SK-N-SH treated with all-trans-retinoic acid at 6 μM for 48 hours (cell line): ENCODE results near the gene KRTAP5-4.

ENCODE experiments used
- ARNTL ChIP-seq: fragments of 450-650 bp; formaldehyde crosslinking; IDR thresholded peaks from 2 replicates; pipeline ENCODE4 v1.5.0; 2020; ENCODE audit warnings: low read depth, mild to moderate bottlenecking, moderate library complexity, borderline replicate concordance
- BACH2 ChIP-seq: fragments of 250-450 bp; sonication (Bioruptor Pico); IDR thresholded peaks from 2 replicates; pipeline ENCODE4 v1.9.0; 2021; ENCODE audit warnings: mild to moderate bottlenecking, borderline replicate concordance
- ISL1 ChIP-seq: fragments of 250-450 bp; sonication (Bioruptor Pico); IDR thresholded peaks from 2 replicates; pipeline ENCODE4 v2.1.2; 2022; ENCODE audit warnings: mild to moderate bottlenecking, moderate library complexity
- PATZ1 ChIP-seq: fragments of 250-450 bp; sonication (Bioruptor Pico); IDR thresholded peaks from 2 replicates; pipeline ENCODE4 v1.8.0; 2020; ENCODE audit warnings: mild to moderate bottlenecking, moderate library complexity, borderline replicate concordance
- RARB ChIP-seq: fragments of 250-450 bp; sonication (Bioruptor Pico); IDR thresholded peaks from 2 replicates; pipeline ENCODE4 v1.8.0; 2021; ENCODE audit warnings: mild to moderate bottlenecking, moderate library complexity
- SNAI2 ChIP-seq: fragments of 250-450 bp; sonication (Bioruptor Pico); IDR thresholded peaks from 2 replicates; pipeline ENCODE4 v1.5.0; 2020; ENCODE audit warnings: mild to moderate bottlenecking, moderate library complexity
- TOX ChIP-seq: fragments of 250-450 bp; sonication (Bioruptor Pico); IDR thresholded peaks from 2 replicates; pipeline ENCODE4 v1.8.0; 2021; ENCODE audit warnings: mild to moderate bottlenecking, moderate library complexity, borderline replicate concordance
- TSHZ2 ChIP-seq: fragments of 250-450 bp; sonication (Bioruptor Pico); IDR thresholded peaks from 2 replicates; pipeline ENCODE4 v1.5.0; 2020; ENCODE audit warnings: mild to moderate bottlenecking, moderate library complexity
- ZFP3 ChIP-seq: fragments of 250-450 bp; sonication (Bioruptor Pico); IDR thresholded peaks from 2 replicates; pipeline ENCODE4 v1.5.0; 2020; ENCODE audit warnings: mild to moderate bottlenecking, moderate library complexity
- ZFP30 ChIP-seq: fragments of 450-650 bp; formaldehyde crosslinking; IDR thresholded peaks from 2 replicates; pipeline ENCODE4 v1.5.0; 2022; ENCODE audit warnings: mild to moderate bottlenecking, moderate library complexity
- ZNF70 ChIP-seq: fragments of 450-650 bp; formaldehyde crosslinking; IDR thresholded peaks from 2 replicates; pipeline ENCODE4 v1.5.0; 2020; ENCODE audit warnings: mild to moderate bottlenecking, moderate library complexity
- ZNF8 ChIP-seq: fragments of 450-650 bp; formaldehyde crosslinking; IDR thresholded peaks from 2 replicates; pipeline ENCODE4 v1.5.0; 2020; ENCODE audit warnings: mild to moderate bottlenecking, moderate library complexity

- no peak for TF ChIP-seq ZFP30 (CRISPR knock-in tag)
- no peak for TF ChIP-seq ZNF8
- TF ChIP-seq ISL1 = no peak
- no peak for TF ChIP-seq ARNTL (CRISPR knock-in tag)
- TF ChIP-seq TOX = no peak
- TF ChIP-seq SNAI2 (CRISPR knock-in tag) = no peak
- TF ChIP-seq ZNF70 = no peak
- no peak for TF ChIP-seq PATZ1 (CRISPR knock-in tag)
- TF ChIP-seq RARB (CRISPR knock-in tag) = no peak
- no peak for TF ChIP-seq TSHZ2 (CRISPR knock-in tag)
- TF ChIP-seq ZFP3 (CRISPR knock-in tag) = no peak
- TF ChIP-seq BACH2 (CRISPR knock-in tag) = no peak
These were observed 17.8 kb downstream of the KRTAP5-4 start for GRCh38 chr11:1604181-1604580.
